H1 (cell line): ENCODE measurements around the gene POLR1C. TPM values are rescaled to one million over a fixed set of nuclear protein-coding genes. Genes with fewer than 3 reads are reported as not detected.

ENCODE experiments used
- CHD2 ChIP-seq: IDR thresholded peaks from 2 replicates; pipeline ENCODE4 v1.6.1; 2012; ENCODE audit warnings: low read length, improper control_type of control experiment
- HDAC6 ChIP-seq: IDR thresholded peaks from one replicate; pipeline ENCODE4 v1.7.1; 2012; ENCODE audit warnings: low read depth, mild to moderate bottlenecking, inconsistent platforms, low read length, moderate library complexity
- KDM1A ChIP-seq: fragments of 200-600, 300-600 bp; sonication (generic); IDR thresholded peaks from 2 replicates; pipeline ENCODE4 v1.7.1; 2016; ENCODE audit warnings: mild to moderate bottlenecking, low read length, borderline replicate concordance
- MAX ChIP-seq: IDR thresholded peaks from 2 replicates; pipeline ENCODE4 v1.6.1; 2012; ENCODE audit warnings: inconsistent platforms
- RAD21 ChIP-seq, 2 experiments: IDR thresholded peaks in 1 of 2; conservative IDR thresholded peaks in 1 of 2; 2 replicates each; pipeline ENCODE4 v1.6.1; 2011; ENCODE audit warnings: low read depth in 2 of 2, low read length in 2 of 2, improper control_type of control experiment in 1 of 2, inconsistent platforms in 1 of 2, mild to moderate bottlenecking in 1 of 2, moderate library complexity in 1 of 2
- SAP30 ChIP-seq: fragments of 300-600 bp; sonication (generic); IDR thresholded peaks from 2 replicates; pipeline ENCODE4 v1.7.1; 2012; ENCODE audit warnings: low read length, moderate library complexity, mild to moderate bottlenecking, inconsistent platforms; ENCODE audit not compliant: insufficient read depth, insufficient replicate concordance
- polyA plus RNA-seq, 7 experiments: library from polyadenylated mRNA; depleted of rRNA in 3 of 7; stranded (reverse) in 5 of 7; unstranded in 2 of 7; fragments of >200 nt in 5 of 7; fragments of 200-250 nt in 2 of 7; gene quantifications; 1 replicate in 5 of 7; 2 replicates in 1 of 7; 4 replicates in 1 of 7; pipeline versions ENCODE4 v1.2.1 to v1.2.3, GENCODE V29; 2011 to 2013; ENCODE audit warnings: missing spikeins in 2 of 7, mixed read lengths in 2 of 7
- total RNA-seq: library from RNA; stranded (reverse); fragmentation: NEBNext Ultra II Directional; extraction: Animal tissue kit (Norgen Biotek cat#: 25700); gene quantifications from 2 replicates; pipeline ENCODE4 v1.2.1, GENCODE V29; 2021

The POLR1C gene
- total and polyA plus RNA-seq, 2 of the 8 experiments (the other 6 are each of a cell fraction or from before 2014, with no cell fraction given) = 42.9 to 49.6 TPM

- TF ChIP-seq CHD2 (no peak), HDAC6 (no peak), RAD21 (IDR thresholded peaks at IDR 0.05 in 1 of 2, conservative IDR thresholded peaks at IDR 0.05 in 1 of 2; ENCODE audit: low read depth in 2 of 2, low read length in 2 of 2) (no peak), MAX (no peak), SAP30 (no peak), KDM1A (no peak)
Observed at GRCh38 chr6:43515808-43516207, 1.1 kb upstream of the POLR1C start (continued).
